SJCRH30 (cell line): ENCODE results near the gene ZNF790. TPM values are rescaled to one million over a fixed set of nuclear protein-coding genes. Genes with fewer than 3 reads are reported as not detected.
"Not testable (repeated sequence)": the region's sequence is repeated elsewhere in the genome, so short reads cannot be mapped to it uniquely, and the experiment has no call there.

Experiments used
- DNase-seq, 2 experiments: peaks; one replicate each; pipeline ENCODE4 v3.0.0-alpha.2; 2015 to 2020
- H3K27ac ChIP-seq: fragments of 250-450 bp; sonication (Bioruptor Pico); 2 replicates; pipeline ENCODE4 v1.5.1; 2020; ENCODE audit warnings: mild to moderate bottlenecking, moderate library complexity
- H3K27me3 ChIP-seq: fragments of 250-450 bp; sonication (Bioruptor Pico); 2 replicates; pipeline ENCODE4 v1.5.1; 2020; ENCODE audit warnings: mild to moderate bottlenecking, moderate library complexity
- H3K36me3 ChIP-seq: fragments of 250-450 bp; sonication (Bioruptor Pico); 2 replicates; pipeline ENCODE4 v1.5.1; 2020; ENCODE audit warnings: mild to moderate bottlenecking, moderate library complexity
- H3K4me1 ChIP-seq: fragments of 250-450 bp; sonication (Bioruptor Pico); 2 replicates; pipeline ENCODE4 v1.5.1; 2020; ENCODE audit warnings: mild to moderate bottlenecking, moderate library complexity
- H3K4me3 ChIP-seq: fragments of 250-450 bp; sonication (Bioruptor Pico); 2 replicates; pipeline ENCODE4 v1.5.1; 2020; ENCODE audit warnings: mild to moderate bottlenecking, moderate library complexity
- H3K9me3 ChIP-seq: fragments of 250-450 bp; sonication (Bioruptor Pico); replicated peaks from 2 replicates; pipeline ENCODE4 v1.5.1; 2020; ENCODE audit warnings: mild to moderate bottlenecking, moderate library complexity
- total RNA-seq: library from RNA; depleted of rRNA; stranded (reverse); fragments of >200 nt; shearing (Covaris generic); gene quantifications from 2 replicates; pipeline ENCODE4 v1.2.3, GENCODE V29; 2014; rRNA removed

ZNF790 gene
- total RNA-seq, 1 experiment from 2014 or later: 6.0 TPM

- Histone ChIP-seq H3K4me3 (no peak overlapping the region), H3K36me3 (peaks cover 40% of the 10 kb centered on the region), H3K4me1 (no peaks in the 10 kb centered on the region), H3K27ac (no peak overlapping the region), H3K27me3 (no peaks in the 10 kb centered on the region), H3K9me3 (peaks cover 25% of the 10 kb centered on the region)
- DNase-seq: no peak
These were observed 32.8 kb downstream of the ZNF790 start for GRCh38 chr19:36805364-36805763.

- peaks cover 16% of the 10 kb centered on the region for H3K36me3 ChIP-seq
- H3K27me3 ChIP-seq: no peaks in the 10 kb centered on the region
- H3K27ac ChIP-seq: peak overlapping the region; percentile 57
- no peaks in the 10 kb centered on the region for H3K4me1 ChIP-seq
- H3K4me3 ChIP-seq: peak overlapping the region; percentile 67
- H3K9me3 ChIP-seq: peaks cover 13% of the 10 kb centered on the region
- DNase-seq: no peak
These were observed 40.4 kb downstream of the ZNF790 start for GRCh38 chr19:36797786-36798108.

- H3K36me3 ChIP-seq: peaks cover 12% of the 10 kb centered on the region
- H3K4me1 ChIP-seq: no peaks in the 10 kb centered on the region
- H3K27me3 ChIP-seq: no peaks in the 10 kb centered on the region
- no peak for DNase-seq
- H3K27ac ChIP-seq: no peak overlapping the region
- peaks cover 13% of the 10 kb centered on the region for H3K9me3 ChIP-seq
- H3K4me3 ChIP-seq: peak overlapping the region; percentile 67
These were observed 41.5 kb downstream of the ZNF790 start for GRCh38 chr19:36796714-36796992.

GRCh38 chr19:36791420-36792141, 46.6 kb downstream of the ZNF790 start:
- not testable (repeated sequence) for H3K27ac ChIP-seq, DNase-seq, H3K27me3 ChIP-seq, H3K4me1 ChIP-seq, H3K4me3 ChIP-seq, H3K9me3 ChIP-seq, H3K36me3 ChIP-seq

GRCh38 chr19:36775768-36776167, 62.4 kb downstream of the ZNF790 start:
- no peak for DNase-seq
- Histone ChIP-seq H3K4me1 (no peaks in the 10 kb centered on the region), H3K27ac (no peak overlapping the region), H3K9me3 (peaks cover 10% of the 10 kb centered on the region), H3K27me3 (no peaks in the 10 kb centered on the region), H3K36me3 (no peaks in the 10 kb centered on the region), H3K4me3 (no peak overlapping the region)

GRCh38 chr19:36773223-36773579, 65.0 kb downstream of the ZNF790 start:
- Histone ChIP-seq H3K4me3 (peak overlapping the region; percentile 96), H3K27me3 (no peaks in the 10 kb centered on the region), H3K27ac (peak overlapping the region; percentile 95), H3K36me3 (peaks cover 15% of the 10 kb centered on the region), H3K9me3 (peaks cover 22% of the 10 kb centered on the region), H3K4me1 (no peaks in the 10 kb centered on the region)
- DNase-seq: no peak

GRCh38 chr19:36772311-36773222, 65.6 kb downstream of the ZNF790 start, which contains the start of gene ZNF850:
ZNF850 (minus strand) TSS chr19:36772807; CDS start chr19:36762606, 10,201 bp downstream.
- Histone ChIP-seq H3K4me1 (no peaks in the 10 kb centered on the region), H3K9me3 (peaks cover 25% of the 10 kb centered on the region), H3K4me3 (peak within 1 kb of the TSS; percentile 96), H3K36me3 (peaks cover 20% of the 10 kb centered on the region), H3K27me3 (no peaks in the 10 kb centered on the region), H3K27ac (peak within 1 kb of the TSS; percentile 95)
- peak; percentile 96 to 97 for DNase-seq

- peak; percentile 85 to 89 for DNase-seq
- Histone ChIP-seq H3K4me3 (peak overlapping the region; percentile 96), H3K27me3 (no peaks in the 10 kb centered on the region), H3K9me3 (peaks cover 31% of the 10 kb centered on the region), H3K27ac (peak overlapping the region; percentile 95), H3K36me3 (peaks cover 30% of the 10 kb centered on the region), H3K4me1 (no peaks in the 10 kb centered on the region)
These were observed 66.6 kb downstream of the ZNF790 start for GRCh38 chr19:36771261-36772231.

Other genes with a start within 250 kb of the ZNF790 start
- 13.3 and 16.5 TPM in 2 replicates for gene ZNF382, start 233.1 kb downstream of the ZNF790 start, total RNA-seq
- 10.2 and 12.0 TPM in 2 replicates for gene ZNF461, start 171.6 kb downstream of the ZNF790 start, total RNA-seq
- 17.8 and 24.0 TPM in 2 replicates for gene ZNF567, start 150.8 kb downstream of the ZNF790 start, total RNA-seq
- 24.0 and 28.6 TPM in 2 replicates for gene ZNF850, start 65.6 kb downstream of the ZNF790 start, total RNA-seq
- 7.2 and 8.1 TPM in 2 replicates for gene ZNF345, start 12.5 kb upstream of the ZNF790 start, total RNA-seq
- 7.0 and 9.5 TPM in 2 replicates for gene ZNF829, start 77.9 kb upstream of the ZNF790 start, total RNA-seq
- gene ZNF568, start 77.9 kb upstream of the ZNF790 start, total RNA-seq: 14.3 and 17.0 TPM in 2 replicates
- gene ZNF420, start 240.0 kb upstream of the ZNF790 start, total RNA-seq: 20.9 and 21.8 TPM in 2 replicates